VCaP (cell line): Measurements from ENCODE around the gene NCF2.

Experiments used
- H3K27ac ChIP-seq: fragments of 450-650 bp; 2 replicates; pipeline ENCODE4 v1.5.1; 2017
- TF ChIP-seq, protein P1 (sequence below): fragments of 450-650 bp; conservative IDR thresholded peaks from 2 replicates; pipeline ENCODE4 v1.5.1; 2017; ENCODE audit warnings: mild to moderate bottlenecking, moderate library complexity

Gene NCF2, protein sequence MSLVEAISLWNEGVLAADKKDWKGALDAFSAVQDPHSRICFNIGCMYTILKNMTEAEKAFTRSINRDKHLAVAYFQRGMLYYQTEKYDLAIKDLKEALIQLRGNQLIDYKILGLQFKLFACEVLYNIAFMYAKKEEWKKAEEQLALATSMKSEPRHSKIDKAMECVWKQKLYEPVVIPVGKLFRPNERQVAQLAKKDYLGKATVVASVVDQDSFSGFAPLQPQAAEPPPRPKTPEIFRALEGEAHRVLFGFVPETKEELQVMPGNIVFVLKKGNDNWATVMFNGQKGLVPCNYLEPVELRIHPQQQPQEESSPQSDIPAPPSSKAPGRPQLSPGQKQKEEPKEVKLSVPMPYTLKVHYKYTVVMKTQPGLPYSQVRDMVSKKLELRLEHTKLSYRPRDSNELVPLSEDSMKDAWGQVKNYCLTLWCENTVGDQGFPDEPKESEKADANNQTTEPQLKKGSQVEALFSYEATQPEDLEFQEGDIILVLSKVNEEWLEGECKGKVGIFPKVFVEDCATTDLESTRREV

DNA sequence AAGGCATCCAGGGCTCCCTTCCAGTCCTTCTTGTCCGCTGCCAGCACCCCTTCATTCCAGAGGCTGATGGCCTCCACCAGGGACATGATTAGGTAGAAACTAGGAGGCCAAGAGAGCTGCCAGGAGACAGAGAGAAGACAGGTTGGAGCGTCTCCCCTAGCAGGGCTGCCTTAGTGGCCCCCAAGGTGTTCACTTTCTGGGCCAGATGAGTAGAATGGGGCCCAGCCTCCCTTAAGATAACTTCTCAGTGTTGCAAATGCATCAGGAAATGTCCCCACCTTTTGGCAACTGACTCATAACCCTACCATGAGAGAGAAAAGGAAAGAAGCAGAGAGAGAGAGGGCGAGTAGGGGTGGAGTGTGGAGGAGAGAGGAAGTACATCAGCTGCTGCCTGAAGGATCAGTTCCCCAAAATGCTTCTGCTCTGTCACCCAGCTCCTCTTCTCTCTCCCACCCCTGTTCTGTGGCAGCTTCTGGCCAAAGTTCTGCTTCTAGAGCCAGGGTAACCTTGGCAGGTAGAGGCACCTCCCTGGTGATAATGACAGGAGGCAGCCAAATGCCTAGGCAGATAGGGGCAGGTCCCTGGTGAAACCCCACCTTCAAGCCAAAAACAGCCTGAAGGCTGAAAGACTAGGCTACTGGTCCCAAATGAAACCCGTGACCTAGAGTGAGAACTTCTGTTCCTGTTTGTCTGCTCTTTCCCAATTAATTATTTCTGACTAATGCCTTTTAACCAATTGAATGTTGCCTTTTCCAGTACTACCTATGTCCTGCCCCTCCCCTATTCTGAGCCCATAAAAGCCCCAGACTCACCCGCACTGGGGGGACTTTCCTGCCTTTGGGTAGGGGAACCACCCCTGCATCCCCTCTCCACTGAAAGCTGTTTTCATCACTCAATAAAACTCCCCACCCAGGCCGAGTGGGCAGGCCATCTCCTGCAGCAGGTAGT is at the start of gene NCF2:
Gene NCF2, minus strand, starts transcription at position 216 of the 948 bp plus-strand sequence. Its CDS starts 130 bp downstream, at position 86.
- TF ChIP-seq, protein P1, sequence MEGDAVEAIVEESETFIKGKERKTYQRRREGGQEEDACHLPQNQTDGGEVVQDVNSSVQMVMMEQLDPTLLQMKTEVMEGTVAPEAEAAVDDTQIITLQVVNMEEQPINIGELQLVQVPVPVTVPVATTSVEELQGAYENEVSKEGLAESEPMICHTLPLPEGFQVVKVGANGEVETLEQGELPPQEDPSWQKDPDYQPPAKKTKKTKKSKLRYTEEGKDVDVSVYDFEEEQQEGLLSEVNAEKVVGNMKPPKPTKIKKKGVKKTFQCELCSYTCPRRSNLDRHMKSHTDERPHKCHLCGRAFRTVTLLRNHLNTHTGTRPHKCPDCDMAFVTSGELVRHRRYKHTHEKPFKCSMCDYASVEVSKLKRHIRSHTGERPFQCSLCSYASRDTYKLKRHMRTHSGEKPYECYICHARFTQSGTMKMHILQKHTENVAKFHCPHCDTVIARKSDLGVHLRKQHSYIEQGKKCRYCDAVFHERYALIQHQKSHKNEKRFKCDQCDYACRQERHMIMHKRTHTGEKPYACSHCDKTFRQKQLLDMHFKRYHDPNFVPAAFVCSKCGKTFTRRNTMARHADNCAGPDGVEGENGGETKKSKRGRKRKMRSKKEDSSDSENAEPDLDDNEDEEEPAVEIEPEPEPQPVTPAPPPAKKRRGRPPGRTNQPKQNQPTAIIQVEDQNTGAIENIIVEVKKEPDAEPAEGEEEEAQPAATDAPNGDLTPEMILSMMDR, result no peak
- no peak within 1 kb of the TSS for H3K27ac ChIP-seq

DNA sequence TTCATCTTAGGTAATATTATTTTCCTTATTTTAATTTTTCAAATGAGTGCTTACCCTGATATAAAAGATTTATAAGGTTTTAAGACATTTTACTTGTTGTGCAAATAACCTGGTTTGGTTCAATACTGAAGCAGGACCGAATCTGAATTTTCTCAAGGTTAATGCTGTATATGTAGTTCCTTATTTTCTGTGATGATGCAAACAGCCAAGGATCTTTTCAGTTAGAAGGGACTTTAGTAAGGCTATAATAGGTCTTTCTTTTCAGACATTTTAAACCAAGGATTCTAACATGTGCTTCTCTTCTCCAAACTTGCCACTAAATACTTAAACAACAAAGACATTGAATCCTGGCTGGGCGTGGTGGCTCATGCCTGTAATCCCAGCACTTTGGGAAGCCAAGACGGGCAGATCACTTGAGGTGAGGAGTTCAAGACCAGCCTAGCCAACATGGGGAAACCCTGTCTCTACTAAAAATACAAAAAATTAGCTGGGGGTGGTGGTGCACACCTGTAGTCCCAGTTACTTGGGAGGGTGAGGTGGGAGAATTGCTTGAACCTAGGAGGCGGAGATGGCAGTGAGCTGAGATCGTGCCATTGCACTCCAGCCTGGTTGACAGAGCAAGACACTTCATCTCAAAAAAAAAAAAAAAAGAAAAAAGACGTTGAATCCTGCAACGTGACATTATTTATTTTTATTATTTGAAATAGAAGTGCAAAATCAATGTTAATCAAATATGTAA is 48.6 kb upstream of the NCF2 start:
- H3K27ac ChIP-seq, result no peak overlapping the region
- TF ChIP-seq, protein P1, result no peak

DNA sequence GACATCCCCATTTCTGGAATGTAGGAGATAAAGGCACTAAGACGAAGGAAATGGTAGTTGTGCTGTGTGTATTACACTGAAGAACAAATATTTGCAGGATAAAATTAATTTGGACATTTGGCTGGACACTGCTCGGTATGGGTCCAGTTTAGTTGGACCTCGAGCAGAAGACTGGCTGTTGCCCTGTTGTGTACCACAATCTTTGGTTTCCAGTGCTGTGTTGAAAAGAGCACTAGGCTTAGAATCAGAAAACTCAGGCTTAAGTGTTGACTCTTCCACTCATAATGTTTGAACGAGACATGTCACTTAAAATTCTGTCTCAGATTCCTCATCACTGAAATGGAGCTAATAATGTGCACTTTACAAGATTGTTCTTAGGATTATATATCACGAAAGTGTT is 46.5 kb upstream of the NCF2 start:
- TF ChIP-seq, protein P1, result no peak
- peak overlapping the region; percentile 86; the same call in 1 of the 2 replicates for H3K27ac ChIP-seq

DNA sequence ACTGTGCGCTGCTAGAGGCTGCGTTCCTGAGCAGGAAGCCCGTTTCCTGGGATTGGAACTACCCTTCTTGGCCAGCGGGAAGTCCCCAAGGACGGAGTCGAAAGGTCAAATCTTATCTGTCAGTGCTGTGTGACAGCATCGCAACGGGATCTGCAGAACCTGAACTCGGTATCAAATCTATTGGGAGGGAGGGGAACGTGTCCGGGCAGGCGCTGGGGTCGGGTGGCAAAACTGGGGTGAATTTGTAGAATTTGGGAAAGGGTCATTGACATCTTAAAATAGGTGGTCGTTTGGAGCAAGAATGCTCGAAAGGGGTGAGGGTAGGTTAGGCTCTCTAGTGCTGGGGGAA is 46.0 kb upstream of the NCF2 start:
- TF ChIP-seq, protein P1, result no peak
- H3K27ac ChIP-seq, result peak overlapping the region; percentile 86; the same call in 1 of the 2 replicates

DNA sequence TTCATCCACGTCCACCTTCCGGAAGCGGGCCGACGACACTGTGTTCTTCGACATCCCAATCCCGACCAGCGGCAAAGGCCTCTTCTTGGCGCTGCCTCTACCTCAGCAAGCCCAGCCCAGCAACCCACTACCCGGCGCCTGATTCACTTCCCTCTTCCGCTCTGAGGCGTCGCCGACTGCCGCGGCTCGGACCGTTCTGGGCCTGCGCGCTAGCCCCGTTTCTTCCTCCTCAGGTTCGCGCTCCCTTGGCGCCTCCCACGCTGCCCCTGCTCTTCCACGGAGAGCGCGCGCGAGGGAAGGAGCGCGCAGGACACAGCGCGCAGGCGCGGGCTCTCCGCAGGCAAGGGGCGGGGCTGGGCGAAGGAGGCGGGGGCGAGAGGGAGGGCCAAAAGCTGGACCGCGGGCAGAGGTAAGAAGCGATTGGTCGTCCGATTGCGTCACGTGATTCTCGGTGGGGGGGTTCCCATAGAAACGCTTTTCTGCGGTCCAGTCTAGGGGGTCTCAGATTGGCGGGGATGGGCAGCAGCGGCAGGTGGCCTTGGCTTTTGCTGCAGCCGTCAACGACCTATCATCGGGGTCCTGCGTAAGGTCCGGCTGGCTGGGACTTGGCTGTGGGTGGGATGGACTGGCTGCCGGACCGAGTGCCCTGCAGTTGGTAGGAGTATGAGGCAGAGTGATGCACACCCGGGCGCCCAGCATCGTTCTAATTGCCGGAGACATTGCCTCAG is 45.5 kb upstream of the NCF2 start, which contains the start of gene ARPC5:
Gene ARPC5, minus strand, starts transcription at position 178 of the 728 bp plus-strand sequence. Its CDS starts 124 bp downstream, at position 54.
- peak within 1 kb of the TSS; percentile 86 for H3K27ac ChIP-seq
- TF ChIP-seq, protein P1, result no peak

DNA sequence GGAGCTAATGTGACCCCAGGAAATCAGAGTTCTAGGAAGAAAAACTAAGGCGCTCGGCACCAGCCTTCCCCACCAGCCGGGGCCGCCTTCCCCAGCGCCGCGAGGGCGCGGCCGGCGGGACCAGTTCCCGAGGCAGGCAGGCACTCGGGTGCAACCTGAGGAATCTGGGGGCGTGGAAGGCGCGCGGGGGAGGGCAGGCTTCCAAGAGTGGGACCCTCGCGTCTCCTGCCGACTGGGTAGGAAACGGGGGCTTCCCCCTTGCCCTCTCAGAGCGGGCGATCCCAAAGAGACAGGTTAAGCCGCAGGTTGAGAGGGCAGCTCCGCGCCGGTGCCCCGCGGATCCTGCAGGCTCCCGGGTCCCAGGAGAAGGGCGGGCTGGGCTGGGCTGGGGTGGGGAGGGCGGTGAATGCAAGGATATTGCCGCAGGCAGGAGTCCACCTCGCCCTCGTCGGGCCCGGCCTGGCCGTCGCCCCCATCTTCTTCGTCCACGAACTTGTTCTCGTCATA is 44.9 kb upstream of the NCF2 start:
- peak overlapping the region; percentile 86 for H3K27ac ChIP-seq
- TF ChIP-seq, protein P1, result no peak
